Limb (tissue), 2 donors: Measurements from ENCODE around the gene MYO5C.

Experiments
- DNase-seq, 2 donors: peaks; one replicate each; pipeline ENCODE4 v3.0.0-alpha.2; 2016; ENCODE audit errors: extremely low spot score in 2 of 2

MYO5C gene

DNA sequence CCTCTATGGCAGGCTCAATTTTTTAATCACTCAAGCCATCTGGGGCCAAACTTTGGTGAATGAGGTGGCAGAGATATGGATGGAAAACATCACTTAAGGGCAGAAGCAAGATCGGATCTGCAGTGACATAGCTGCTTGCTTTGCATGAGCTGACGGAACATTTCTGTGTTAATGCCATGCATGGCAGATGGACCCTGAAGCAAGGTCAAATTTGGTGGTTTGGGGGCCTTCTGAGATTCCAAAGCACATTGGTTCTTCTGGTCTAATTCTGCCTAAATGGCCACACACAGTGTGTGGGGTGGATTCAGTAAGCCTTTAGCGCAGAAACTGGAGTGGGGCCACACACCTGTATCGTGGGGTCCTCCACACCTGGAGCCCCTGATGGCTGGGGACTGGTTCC is 144.7 kb downstream of the MYO5C start:
- DNase-seq, result no peak

DNA sequence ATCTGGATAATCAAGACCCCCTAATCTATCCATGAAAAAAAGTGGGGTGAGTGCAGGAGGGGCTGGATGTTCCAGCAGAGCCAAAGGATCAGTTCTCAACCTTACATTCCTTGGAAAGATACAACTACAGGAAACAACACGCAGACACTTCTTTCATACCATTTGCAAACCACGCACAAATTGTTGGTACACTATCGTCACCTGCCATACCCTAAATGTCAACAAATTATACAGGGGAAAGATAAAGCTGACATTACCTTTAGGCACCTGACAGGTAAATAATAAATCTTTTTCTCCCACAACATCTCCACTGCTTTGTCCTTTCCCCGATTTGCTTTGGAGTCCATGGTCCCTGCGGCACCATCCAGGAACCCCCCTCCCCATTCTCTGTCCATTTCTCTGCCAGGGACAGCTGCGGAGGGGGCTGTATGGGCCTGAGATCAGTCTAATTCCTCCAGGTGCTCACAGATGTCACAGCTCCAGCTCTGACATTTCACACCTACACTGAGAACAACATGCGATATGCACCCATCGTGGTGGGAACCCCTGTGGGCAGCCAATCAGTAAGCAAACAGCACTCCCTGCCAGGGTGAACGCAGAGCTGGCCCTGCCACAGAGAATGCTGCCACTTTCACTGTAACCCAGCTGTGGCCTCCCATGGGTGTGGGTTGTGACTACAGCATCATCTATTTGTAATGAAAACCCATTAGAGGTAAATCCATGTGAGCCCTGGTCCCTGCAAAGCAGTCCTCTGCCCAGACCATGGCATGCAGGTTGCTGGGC is 145.4 kb downstream of the MYO5C start:
- no peak for DNase-seq

DNA sequence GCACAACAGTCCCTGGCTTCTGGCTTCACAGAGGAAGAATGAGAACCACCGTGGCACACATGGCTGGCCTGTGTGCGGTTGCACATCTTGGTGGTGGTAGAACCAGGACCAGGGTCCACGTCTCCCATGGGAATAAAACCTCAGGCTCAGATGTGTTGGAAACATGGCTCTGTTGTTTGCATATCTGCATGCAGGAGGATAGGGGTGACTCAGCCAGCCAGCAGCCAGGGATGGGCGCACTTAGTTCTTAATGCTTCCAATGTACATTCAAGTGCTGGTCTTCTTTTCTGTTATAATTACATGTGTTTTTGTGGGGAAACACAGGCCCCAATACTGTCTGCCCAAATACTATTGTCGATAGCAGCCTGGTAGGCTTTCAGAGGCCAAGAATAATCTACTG is 147.2 kb downstream of the MYO5C start:
- no peak for DNase-seq

DNA sequence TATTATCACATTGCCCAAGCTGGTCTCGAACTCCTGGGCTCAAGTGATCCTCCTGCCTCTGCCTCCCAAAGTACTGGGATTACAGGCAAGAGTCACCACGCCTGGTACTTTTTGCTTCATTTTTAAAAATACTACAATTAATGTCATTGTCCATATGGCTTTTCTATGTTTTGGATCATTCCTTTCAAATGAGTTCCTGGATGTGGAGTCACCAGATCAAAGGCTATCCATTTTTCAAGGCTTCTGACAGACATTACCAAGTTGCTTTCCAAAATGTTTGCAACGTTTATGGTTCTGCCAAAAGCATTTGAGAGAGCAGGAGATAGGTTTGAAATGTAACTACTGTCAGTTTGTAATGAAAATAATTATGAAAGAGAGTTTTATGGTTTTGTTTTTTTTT is 148.8 kb downstream of the MYO5C start:
- DNase-seq, result no peak

DNA sequence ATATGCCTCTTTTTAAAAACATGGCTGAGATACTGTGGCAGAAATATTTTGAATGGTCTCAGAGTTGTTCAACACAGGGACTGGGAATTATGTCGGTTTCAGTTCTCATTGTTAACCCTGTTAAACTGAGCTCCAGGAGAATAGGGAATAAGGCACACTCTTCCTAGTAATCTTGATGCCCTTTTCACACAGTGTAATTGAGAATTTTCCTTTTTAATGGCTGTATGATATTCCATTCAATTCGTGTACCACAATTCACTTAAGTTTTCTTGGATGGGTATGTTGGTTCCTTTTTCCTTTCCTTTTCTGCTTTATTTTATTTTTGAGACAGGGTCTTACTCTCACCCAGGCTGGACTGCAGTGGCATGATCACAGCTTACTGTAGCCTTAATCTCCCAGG is 149.3 kb downstream of the MYO5C start:
- DNase-seq, result no peak

DNA sequence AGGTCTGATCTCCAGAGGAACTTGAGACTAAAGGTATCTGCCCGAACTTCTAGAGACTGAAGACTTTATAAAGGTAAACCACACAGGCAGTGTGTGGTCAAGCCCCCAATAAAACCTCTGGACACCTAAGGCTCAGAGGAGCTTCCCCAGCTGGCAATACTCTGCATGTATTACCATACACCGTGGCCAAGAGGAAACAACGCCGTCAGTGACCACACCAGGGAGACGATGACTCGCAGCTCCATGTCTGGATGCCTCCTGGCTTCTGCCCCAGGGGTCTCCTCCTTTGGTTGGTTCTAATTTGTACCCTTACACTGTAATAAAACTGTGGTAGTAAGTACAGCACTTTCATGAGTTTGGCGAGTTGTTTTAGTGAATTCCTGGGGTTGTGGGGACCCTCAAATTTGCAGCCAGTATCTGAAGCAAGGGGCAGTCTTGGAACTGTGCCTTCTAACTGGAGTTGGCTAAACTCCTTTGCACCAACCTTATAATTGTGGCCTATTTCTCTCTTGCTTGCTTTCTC is 150.9 kb downstream of the MYO5C start:
- DNase-seq, result no peak

DNA sequence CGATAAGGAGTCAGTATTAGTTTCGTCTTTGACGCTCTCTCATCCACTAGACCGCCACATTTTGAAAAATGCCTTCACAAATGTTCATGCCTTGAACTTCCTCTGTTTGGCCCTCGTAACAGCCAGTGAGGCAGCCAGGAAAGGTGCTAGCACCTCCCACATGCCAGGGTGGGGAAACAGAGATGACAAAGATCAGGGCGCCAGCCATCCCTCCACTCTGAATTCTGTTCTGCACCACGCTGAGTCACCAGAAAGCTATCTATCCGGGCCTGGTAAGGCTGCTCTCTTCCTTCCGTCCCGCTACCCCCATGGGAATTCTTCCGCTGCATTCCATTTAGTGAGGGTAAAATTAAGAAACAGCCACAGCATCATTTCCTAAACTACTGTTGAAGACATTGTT is 151.7 kb downstream of the MYO5C start:
- DNase-seq, result no peak
